GM19467 (cell line): ENCODE results near the gene ZNF318.
"Not testable (repeated sequence)": the region's sequence is repeated elsewhere in the genome, so short reads cannot be mapped to it uniquely, and the experiment has no call there.

Experiments used
- ATAC-seq: cut with Tn5 transposase; IDR thresholded peaks from one replicate; pipeline ENCODE4 v1.9.1; 2021; ENCODE audit warnings: mild to moderate bottlenecking, moderate library complexity; ENCODE audit not compliant: unreplicated experiment

Gene ZNF318

GRCh38 chr6:43347021-43347420, 22.4 kb downstream of the ZNF318 start:
- no peak for ATAC-seq

GRCh38 chr6:43346243-43346642, 23.2 kb downstream of the ZNF318 start:
- ATAC-seq, result not testable (repeated sequence)

DNA sequence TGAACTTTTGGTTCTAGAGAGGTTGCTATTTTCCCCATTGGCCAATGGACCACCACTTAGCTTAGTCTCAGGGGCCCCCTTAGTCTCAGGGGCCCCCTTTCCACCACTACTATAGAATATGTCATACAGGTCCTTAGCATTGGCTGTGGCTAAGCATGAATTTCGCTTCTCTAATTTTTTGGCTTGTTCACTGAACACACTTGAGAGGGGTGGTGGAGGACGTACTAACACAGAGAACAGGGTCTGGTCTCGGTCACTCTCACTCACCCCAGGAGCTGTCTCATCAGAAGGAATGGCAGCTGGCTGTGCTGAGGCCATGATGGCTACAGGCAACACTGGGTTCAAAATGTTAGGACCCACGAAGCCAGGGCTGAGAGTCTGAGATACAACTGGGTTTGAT, 30.3 kb downstream of the ZNF318 start:
- ATAC-seq, result peak; percentile 68

DNA sequence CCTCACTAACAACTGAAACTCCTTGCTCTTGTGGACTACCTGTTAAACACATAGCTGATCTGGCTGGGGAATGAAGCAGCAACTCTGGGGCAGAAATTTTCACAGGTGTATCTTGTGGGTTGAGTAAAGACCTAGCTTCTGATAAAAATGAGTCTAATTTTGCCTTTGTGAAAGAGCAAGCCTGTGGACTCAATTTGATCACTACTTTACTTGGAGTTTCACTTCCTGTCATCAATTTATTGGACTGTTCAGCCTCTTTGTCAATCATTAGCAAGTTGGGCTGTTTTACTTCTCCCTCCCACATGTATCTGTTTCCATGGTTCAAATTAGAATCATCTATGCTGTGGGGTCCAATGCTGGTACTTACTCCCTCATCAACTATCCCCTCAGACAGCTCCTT, 31.2 kb downstream of the ZNF318 start:
- ATAC-seq, result peak; percentile 47

- no peak for ATAC-seq
These were observed 33.1 kb downstream of the ZNF318 start for GRCh38 chr6:43336382-43336781.

GRCh38 chr6:43335469-43335868, 34.0 kb downstream of the ZNF318 start:
- ATAC-seq, result no peak

DNA sequence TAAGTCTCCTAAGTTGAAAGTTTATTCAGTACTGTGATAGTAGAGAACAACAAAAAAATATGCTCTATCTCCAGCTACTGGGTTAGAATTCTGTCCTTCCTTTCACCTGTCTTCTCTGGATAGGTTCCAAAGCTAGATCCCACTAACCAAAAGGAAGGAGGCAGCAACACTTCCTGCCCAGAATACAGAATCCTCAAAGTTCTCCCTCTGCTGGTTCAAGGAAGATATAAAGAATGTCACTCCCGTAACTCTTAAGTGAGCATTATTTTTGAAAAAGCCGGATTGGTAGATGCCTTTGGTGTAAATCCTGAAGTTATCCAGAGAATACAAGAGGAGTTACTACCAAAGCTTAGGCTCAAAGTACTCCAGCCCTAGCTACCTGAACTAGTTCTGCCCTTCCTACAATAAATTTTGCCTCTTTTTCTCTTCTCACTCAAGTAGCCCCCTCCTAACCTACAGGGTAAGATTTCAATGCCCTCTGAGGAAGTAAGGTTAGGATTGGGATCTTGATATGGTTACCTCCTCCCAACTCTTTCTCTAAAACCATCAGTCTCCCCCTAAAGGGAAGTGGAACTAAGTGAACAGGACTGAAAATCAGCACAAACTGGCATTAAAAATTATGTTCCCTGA, 34.9 kb downstream of the ZNF318 start:
- ATAC-seq, result no peak

DNA sequence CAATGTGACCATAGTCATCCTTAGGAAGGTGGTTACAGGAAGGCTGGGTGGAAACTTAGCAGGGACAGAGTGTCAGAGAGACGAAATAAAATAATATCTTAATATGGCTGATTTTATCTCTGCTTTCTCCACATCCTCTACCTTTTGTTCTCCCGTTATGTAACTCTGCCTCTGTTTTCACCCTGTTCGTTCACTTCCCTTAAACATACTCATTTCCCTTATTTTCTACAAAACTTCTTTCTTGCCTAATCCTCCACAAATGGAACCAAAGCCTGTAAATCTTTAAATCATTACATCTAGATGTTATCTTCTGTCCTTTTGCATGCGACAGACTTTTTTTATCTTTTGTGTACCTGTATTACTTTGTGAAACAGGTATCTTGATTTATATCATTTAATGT, 37.6 kb downstream of the ZNF318 start:
- ATAC-seq, result no peak

DNA sequence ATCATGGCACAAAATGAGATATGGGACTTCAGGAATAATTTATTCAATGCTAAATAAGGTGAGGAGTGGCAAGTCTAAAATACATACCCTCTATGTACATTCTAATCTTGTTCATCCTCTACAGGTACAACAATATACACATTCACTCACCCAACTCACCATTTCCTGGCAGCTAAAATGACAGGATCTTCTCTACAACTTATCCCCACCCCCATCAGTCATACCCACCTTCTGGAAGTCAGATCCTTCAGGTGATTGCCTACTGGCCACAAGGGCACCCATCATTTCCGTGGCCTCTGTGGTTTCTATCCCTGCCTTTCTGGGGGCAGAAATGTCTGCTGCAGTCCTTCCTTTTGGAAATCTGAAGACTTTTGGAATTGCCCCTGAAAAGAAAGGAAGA, 38.0 kb downstream of the ZNF318 start:
- ATAC-seq, result no peak

DNA sequence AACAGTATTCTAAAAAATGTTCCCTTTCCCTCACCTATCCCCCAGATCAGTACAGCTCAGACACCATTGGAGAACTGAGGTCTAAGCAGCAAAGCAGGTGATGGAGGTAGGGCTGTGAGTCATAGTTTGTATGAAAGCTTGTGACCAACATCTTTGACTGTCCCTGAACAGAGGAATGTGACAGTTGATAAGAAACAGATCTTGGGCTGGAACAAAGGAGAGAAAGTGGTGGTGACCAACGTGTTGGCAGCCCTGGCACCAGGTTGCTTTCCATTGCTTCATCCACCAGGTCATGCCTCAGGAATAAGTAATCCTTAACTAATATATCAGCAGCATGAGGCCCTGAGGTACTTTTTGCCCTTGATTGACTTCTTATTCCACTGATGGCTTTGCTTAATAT, 40.9 kb downstream of the ZNF318 start:
- ATAC-seq, result no peak

DNA sequence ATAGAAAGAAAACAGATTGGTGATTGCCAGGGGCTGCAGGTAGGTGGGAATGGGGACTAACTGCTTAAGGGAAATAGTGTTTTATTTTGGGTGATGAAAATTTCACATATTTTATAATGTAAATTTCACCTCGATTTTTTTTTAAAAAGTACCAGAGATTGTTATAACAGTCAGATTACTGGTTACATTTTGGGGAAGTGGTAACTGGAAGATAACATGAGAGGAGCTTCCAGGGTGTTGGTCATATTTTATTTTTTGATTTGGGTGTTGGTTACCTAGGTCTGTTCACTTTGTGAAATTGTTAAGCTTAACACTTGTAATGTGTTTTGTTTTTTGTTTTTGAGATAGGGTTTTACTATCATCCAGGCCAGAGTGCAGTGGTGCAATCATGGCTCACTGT, 43.6 kb downstream of the ZNF318 start:
- no peak for ATAC-seq

DNA sequence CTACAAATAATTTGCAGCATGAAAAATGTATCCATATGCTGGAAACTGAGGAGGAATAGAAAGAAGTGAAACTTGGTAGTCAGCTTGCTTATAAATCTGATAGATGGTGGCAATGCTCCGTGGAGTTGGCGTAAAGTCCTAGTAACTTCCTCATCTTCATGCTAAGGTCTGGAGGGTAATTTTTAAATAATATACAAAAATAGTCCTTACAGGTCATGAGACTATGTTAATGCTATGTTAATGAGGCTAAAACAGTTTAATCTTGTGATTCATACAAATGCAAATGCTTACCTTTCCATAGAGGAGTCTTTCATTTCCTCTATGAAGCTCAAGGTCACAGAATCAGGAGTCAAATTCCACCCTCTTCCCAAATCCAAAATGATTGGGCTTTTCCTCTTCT, 51.4 kb downstream of the ZNF318 start:
- ATAC-seq, result no peak

GRCh38 chr6:43313813-43314212, 55.6 kb downstream of the ZNF318 start:
- ATAC-seq, result no peak

DNA sequence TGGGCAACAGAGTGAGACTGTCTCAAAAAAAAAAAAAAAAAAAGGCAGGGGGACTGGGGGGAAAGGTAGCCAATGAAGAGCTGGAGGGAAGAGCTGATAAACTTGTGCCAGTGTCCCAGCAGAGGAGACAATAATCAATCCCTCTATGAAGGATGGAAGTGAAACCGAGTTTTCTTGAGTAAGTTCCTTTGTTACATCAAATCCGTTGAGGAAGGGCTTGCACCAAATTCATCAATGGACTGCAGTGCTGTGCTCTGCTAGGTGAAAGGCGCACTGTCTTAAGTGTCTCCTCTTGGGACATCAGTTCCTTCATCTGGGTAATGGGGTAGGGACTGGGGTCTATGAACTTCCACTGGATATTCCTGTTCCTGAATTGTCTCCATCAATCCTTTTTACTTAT, 57.8 kb downstream of the ZNF318 start:
- no peak for ATAC-seq

DNA sequence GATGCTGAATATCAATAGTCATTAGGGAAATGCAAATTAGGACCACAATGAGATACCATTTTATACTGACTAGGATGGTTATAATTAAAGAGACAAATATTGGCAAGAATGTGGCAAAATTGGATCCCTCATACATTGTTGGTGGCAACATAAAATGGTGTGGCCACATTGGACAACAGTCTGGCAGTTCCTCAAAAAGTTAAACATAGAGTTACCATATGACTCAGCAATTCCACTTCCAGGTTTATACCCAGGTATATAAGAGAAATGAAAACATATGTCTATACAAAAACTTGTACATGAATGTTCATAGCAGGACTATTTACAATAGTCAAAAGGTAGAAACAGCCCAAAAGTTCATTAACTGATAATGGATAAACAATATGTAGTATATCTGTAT, 58.8 kb downstream of the ZNF318 start:
- ATAC-seq, result no peak

DNA sequence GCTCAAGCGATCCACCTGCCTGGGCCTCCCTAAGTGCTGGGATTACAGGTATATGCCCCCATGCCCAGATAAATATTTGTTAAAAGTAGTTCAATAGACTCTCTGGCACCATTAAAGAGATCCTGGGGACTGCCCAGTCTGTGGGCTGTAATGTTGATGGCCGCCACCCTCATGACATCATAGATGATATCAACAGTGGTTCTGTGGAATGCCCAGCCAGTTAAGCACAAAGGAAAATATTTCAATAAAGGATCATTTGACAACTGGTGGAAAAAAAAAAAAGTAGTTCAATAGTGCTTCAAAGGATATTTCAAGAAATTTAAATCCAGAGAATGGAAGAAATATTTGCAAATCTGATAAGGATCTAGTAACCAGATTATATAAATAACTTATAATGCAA, 59.3 kb downstream of the ZNF318 start:
- no peak for ATAC-seq

GRCh38 chr6:43308990-43309477, 60.4 kb downstream of the ZNF318 start:
- no peak for ATAC-seq

DNA sequence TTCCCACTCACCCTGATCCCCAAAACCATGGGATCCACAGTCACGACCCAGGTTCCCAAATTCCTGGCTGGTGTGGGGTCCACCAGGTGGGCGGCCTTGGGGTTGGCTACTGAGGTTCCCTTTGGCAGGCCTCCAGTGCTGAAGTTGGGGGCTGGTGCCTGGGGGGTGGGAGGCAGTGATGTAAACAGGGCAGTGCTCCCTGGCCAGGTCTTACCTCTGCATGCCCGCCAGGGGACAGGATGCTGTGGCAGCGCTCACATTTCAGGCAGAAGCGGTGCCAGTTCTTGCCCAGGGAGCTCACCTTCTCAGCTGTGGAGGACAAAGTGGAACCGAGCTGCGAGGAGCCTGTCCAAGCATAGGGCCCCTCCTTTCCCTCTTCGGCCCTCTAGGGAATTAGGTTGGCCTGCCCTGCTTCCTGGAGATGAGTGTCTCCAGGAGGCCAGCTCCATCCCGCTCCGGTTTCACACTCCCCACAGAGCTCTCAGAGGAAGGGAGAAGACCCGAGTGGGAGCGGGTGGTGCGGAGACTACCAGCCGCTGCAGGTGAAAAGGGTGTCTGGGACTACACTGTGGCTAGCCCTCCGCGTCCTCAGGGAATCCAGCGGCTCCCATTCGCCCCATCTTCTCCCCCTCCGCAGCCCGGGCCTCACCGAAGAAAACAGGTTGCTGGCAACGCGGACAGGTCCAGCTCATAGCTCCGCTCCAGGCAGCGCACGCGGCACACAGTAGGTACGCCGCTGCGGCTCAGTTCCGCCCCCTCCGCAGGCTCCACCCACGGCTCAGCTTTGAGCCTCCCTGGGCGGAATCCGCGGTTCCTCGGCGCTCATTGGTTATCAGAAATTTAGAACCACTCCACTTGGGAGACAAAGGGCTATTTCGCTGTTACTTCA, 61.1 kb downstream of the ZNF318 start, which contains the start of gene CRIP3:
Gene CRIP3 (minus strand): TSS at position 726 of the 889 bp plus-strand sequence. CDS start 34 bp downstream, at position 692.
- ATAC-seq, result peak; percentile 46

- no peak for ATAC-seq
These were observed 61.9 kb downstream of the ZNF318 start for GRCh38 chr6:43307451-43308100.

DNA sequence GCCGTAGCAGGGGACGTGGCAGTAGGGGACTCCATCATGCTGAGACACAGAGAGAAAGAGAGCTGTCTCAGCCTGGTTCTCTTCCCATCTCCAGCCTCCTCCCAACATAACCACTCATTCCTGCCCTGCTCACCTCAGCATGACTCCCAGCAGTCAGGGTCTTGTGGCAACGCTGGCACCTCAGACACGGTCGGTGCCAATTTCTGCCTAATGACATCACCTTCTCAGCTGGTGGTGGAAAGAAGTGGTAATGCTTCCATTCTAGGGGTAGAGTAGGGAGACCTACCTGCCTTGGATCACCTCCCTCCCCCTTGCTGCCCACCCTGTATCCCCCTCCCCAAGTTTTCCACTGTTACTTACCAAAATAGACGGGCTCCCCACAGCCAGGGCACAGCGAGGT, 63.4 kb downstream of the ZNF318 start:
- no peak for ATAC-seq

DNA sequence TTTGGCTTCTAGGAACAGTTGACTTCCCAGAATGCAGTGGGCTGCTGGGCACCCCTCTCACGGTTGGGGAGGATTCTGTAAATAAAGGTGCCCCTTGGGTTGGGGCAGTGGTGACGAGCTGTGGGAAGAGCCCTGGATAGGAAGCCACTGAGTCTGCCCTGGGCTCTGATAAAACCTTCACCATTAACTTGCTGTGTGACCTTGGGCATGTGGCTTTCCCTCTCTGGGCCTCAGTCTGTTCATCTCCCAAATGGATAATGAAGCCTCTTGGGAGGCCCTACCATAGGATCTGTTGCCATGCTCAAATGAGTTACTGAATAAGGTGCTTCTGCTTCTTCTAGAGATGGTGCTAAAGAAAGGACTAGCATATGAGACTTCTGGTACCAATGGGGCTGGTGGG, 64.6 kb downstream of the ZNF318 start:
- no peak for ATAC-seq

DNA sequence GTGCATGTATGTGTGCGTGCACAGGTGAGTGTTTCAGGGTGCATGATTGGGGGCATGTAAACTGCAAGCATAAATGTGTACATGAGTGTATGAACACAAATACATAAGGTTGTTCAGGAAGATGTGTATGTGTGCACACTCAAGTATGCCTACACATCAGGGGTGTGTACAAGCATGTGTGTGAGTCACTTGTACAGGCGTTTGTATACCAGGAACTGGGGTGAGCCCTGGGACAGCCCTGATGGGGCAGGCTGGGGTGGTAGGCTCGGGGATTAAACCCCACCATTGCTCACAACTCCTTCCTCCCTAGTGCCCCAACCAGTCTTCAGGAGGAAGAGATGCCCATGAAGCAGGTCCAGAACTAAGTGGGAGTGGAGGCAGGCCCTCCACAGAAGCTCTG, 65.1 kb downstream of the ZNF318 start:
- ATAC-seq, result no peak
